HUDEP-2 (cell line): ENCODE results near the gene GPR146.
"Not testable (repeated sequence)": the region's sequence is repeated elsewhere in the genome, so short reads cannot be mapped to it uniquely, and the experiment has no call there.

Source experiments
- DNase-seq, 76 experiments: peaks; one replicate each; lab custom pipeline; 2025; ENCODE audit not compliant: unreplicated experiment in 76 of 76; lab: John Stamatoyannopoulos, UW

GPR146 gene

DNA sequence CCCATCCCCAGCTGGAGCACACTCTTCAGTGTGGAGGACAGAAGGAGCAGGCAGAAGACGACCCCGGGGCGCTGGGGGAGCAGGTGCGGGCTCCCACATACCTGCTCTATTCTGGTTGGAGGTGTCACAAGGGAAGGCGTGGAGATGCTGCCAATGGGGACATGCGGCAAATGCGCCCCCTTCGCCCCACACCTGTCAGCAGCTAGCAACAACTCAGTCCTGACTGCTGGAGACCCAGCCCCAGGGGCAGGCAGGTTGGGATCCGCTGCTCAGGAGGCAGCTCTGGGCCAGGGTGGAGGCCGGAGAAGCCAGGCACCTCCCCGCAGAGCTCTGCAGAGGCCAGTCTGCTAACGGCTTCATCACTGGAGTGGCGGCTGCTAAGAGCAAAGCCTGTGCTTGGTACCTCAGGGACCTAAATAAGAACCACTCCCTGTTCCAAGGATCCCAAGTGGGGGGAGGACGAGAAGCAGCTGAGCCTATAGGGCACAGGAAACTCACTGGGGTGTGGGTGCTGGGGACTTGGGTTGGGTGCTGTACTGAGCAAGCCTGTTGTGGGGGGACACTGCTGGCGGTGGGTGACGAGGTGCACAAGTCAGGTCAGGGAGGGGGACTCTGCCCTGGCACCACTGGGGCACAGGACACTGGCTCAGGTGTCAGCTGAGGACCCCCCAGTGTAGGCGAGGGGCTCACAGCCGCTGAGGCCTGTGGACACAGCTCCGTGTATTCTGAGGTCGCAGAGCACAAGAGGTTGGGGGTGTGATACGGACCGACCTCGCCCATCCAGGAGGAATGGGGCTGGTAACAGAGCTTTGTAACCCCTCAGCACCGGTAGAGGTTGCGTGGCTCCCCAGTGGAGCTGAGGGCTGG is 19.2 kb upstream of the GPR146 start:
- no peak for DNase-seq

GRCh38 chr7:1025743-1026581 is 18.4 kb upstream of the GPR146 start:
- no peak for DNase-seq

- DNase-seq = no peak
Measured at GRCh38 chr7:1026721-1027161, 17.6 kb upstream of the GPR146 start.

GRCh38 chr7:1027242-1028043 is 16.9 kb upstream of the GPR146 start:
- peak in 1 of 76 experiments; percentile 4 for DNase-seq

DNA sequence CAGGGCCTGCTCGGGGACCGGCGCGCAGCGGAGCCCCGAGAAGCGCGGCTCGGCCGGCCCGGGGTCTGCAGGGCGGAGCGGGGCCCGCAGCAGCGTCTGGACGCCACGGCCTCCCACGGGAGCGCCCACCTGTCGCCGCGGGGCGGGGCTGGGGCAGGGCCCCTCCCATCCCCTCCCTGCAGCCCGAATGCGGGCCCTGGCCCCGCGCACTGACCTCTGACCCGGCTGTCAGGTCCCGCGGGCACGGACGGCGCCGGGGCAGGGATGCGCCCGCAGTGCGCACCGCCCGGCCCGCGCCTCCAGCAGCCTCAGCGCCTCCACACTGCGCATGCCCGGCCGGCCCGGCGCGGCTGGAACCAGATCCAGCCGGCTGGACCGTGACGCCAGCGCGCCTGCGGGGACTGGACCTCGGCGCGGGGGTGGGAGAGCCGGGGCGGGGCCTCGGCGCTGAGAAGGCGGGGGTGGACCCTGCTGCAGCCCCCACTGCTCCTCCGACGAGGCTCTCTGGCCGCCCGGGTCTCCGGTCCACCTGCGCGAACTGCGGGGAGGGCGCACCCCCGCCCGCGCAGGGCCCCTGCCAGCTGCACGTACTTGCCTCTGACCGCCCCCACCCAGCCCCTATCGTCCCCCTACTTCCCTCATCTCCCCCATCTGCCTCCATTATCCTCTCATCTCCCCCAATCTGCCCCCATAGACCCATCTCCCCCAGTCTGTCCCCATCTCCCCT is 16.1 kb upstream of the GPR146 start:
- DNase-seq = peak in 74 of 76 experiments; percentile 14 to 97 (median 81)

GRCh38 chr7:1028775-1029636 is 15.3 kb upstream of the GPR146 start:
- DNase-seq = peak in 72 of 76 experiments; percentile 44 to 92 (median 78)

GRCh38 chr7:1029637-1030443 is 14.5 kb upstream of the GPR146 start:
- no peak for DNase-seq

DNA sequence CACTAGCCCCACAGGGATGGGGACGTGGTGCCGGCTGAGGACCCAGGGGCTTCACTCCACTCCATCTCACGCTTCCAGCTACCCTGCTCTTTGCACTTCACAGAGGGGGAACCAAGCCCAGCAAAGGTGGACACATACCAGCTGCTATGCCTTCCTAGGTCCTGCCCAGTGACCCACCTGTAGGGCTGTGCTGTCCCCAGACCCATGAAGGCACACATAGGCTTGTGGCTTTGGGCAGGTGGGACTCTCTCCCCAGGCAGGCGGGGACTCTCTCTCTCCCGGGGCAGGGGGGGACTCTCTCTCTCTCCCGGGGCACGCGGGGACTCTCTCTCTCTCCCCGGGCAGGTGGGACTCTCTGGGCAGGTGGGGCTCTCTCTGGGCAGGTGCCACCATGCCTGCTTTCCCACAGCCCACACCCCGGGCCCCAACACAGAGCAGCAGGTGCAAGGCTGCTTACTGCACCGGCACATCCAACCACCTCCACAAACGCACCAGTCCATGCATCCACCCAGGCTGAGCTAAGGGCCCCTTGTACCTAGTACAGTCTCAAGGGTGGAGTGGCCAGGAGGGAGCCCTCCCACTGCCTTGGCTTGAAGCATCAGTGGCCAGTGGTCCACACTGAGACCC is 13.8 kb upstream of the GPR146 start:
- no peak for DNase-seq

DNA sequence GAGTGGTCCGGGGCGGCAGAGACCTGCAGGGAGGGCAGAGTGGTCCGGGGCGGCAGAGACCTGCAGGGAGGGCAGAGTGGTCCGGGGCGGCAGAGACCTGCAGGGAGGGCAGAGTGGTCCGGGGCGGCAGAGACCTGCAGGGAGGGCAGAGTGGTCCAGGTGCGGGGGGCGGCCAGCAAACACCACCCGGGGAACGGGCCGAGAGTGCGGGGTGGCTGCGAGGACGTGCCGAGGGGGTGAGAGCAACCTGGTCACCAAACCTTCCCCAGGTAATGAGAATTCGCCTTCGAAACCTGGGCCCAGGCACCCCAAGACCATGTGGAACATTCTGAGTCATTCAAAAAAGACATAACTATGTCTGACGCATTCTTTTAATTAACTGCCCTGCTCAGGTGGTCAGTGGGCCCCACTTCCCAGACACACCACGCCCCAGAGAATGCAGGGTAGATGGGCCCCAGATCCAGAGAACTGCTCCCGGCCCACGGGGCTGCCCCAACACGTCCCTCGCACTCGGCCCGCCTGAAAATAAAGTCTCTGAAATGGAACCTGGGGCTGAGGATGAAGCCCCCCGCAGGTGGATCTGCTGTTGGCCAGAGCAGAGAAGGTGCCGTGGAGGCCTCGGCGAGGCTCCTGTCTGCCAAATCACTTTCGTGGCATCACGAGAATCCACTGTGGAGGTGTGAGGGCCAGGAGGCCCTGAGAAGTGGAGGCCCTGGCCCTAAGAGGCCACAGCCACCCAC is 12.5 kb upstream of the GPR146 start:
- no peak for DNase-seq

DNA sequence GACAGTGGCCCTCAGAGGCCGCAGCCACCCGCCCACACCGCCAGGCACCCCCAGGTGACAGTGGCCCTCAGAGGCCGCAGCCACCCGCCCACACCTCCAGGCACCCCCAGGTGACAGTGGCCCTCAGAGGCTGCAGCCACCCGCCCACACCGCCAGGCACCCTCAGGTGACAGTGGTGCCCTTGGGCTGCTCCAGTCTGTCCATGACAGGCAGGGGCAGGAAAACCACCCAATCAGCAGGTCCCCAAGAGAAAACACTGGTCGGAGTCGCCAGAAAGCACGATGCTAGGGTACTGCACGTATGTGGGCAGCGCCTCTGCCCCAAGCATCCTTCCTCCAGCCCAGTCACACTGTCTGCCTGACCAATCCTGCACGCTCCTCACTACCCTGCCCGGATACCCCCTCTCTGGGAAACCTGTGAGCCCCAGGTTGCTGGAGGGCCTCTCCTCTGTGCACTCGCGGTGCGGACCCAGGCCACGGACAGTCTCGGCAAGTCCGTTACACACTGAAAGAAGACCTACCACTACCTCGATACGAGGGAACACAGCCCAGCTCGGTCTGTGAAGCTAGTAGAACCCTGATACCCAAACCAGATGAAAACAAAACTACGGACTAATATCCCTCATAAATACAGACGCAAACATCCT is 11.7 kb upstream of the GPR146 start:
- DNase-seq = no peak

- DNase-seq = no peak
Measured at GRCh38 chr7:1033546-1034145, 10.7 kb upstream of the GPR146 start.

- not testable (repeated sequence) for DNase-seq
Measured at GRCh38 chr7:1034769-1035168, 9.6 kb upstream of the GPR146 start.

GRCh38 chr7:1036164-1036928 is 8.0 kb upstream of the GPR146 start:
- DNase-seq = not testable (repeated sequence)

- DNase-seq = not testable (repeated sequence)
Measured at GRCh38 chr7:1040233-1040632, 4.1 kb upstream of the GPR146 start.

GRCh38 chr7:1040790-1041189 is 3.6 kb upstream of the GPR146 start:
- DNase-seq = no peak
